ENCODE measurements around the gene GSK3B.

Gene GSK3B

DNA sequence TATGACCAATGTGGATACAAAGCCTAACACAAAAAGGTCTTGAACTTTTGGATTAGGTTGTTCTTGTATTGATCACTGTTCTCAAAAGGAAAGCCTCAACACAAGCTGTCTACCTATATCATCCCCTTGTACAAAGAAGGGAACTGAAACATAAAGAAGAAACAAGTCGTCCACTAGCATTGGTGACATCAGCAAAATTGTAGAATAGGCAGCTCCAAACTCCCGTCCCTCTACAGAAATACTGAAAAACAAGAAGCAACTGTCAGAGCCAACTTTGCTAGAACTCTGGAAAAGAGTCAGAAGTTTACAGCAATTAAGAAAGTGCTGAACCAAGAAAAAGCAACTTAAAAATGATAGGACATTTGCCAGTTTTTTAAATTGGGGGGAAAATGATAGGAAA, 319.8 kb downstream of the GSK3B start:
- H3K27ac ChIP-seq = no peak overlapping the region
- TF ChIP-seq, protein P1, sequence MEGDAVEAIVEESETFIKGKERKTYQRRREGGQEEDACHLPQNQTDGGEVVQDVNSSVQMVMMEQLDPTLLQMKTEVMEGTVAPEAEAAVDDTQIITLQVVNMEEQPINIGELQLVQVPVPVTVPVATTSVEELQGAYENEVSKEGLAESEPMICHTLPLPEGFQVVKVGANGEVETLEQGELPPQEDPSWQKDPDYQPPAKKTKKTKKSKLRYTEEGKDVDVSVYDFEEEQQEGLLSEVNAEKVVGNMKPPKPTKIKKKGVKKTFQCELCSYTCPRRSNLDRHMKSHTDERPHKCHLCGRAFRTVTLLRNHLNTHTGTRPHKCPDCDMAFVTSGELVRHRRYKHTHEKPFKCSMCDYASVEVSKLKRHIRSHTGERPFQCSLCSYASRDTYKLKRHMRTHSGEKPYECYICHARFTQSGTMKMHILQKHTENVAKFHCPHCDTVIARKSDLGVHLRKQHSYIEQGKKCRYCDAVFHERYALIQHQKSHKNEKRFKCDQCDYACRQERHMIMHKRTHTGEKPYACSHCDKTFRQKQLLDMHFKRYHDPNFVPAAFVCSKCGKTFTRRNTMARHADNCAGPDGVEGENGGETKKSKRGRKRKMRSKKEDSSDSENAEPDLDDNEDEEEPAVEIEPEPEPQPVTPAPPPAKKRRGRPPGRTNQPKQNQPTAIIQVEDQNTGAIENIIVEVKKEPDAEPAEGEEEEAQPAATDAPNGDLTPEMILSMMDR (conservative IDR thresholded peaks at IDR 0.05) = no peak

All from VCaP (cell line).